Keratinocyte (primary cell): Measurements from ENCODE around the gene DNPH1. TPM values are rescaled to one million over a fixed set of nuclear protein-coding genes. Genes with fewer than 3 reads are reported as not detected.

ENCODE experiments used
- DNase-seq: peaks from one replicate; pipeline ENCODE4 v3.0.0-alpha.2; 2011; ENCODE audit warnings: low read depth, missing footprints, low spot score
- FAIRE-seq: peaks from 2 replicates; lab custom pipeline; 2011; peaks lifted over from hg19 to GRCh38; lab: Jason Lieb, UNC
- H2AFZ ChIP-seq: 2 replicates; pipeline ENCODE4 v1.6.0; 2012; ENCODE audit warnings: low read length, control low read depth, inconsistent platforms; ENCODE audit not compliant: control insufficient read depth
- H3K27ac ChIP-seq: 2 replicates; pipeline ENCODE4 v1.5.1; 2011; ENCODE audit warnings: low read length; ENCODE audit not compliant: control insufficient read depth, insufficient read depth
- H3K27me3 ChIP-seq: 3 replicates; pipeline ENCODE4 v1.6.0; 2011; ENCODE audit warnings: low read length; ENCODE audit not compliant: control insufficient read depth, insufficient read depth; ENCODE audit errors: extremely low read depth
- H3K36me3 ChIP-seq, 2 experiments: 2 replicates in 1 of 2; 3 replicates in 1 of 2; pipeline ENCODE4 v1.5.1; 2011; ENCODE audit warnings: low read length in 2 of 2, mild to moderate bottlenecking in 1 of 2; ENCODE audit not compliant: control insufficient read depth in 2 of 2, insufficient read depth in 2 of 2; ENCODE audit errors: extremely low read depth in 1 of 2
- H3K4me1 ChIP-seq: 3 replicates; pipeline ENCODE4 v1.5.1; 2011; ENCODE audit warnings: low read length; ENCODE audit not compliant: control insufficient read depth, insufficient read depth; ENCODE audit errors: extremely low read depth
- H3K4me2 ChIP-seq: 3 replicates; pipeline ENCODE4 v1.6.0; 2011; ENCODE audit warnings: low read depth, low read length; ENCODE audit not compliant: control insufficient read depth, insufficient read depth; ENCODE audit errors: extremely low read depth
- H3K4me3 ChIP-seq, 3 experiments: fragments of 200-600 bp in 1 of 3; sonication (generic) in 1 of 3; 2 replicates in 2 of 3; 3 replicates in 1 of 3; pipeline ENCODE4 v1.5.1; 2011 to 2016; ENCODE audit warnings: low read length in 3 of 3, mild to moderate bottlenecking in 3 of 3, control low read depth in 2 of 3, inconsistent platforms in 1 of 3, low read depth in 1 of 3, mixed read lengths in 1 of 3, mixed run types in 1 of 3, moderate library complexity in 1 of 3; ENCODE audit not compliant: control insufficient read depth in 2 of 3, insufficient read depth in 2 of 3; ENCODE audit errors: extremely low read depth in 1 of 3
- H3K79me2 ChIP-seq: 2 replicates; pipeline ENCODE4 v1.6.0; 2012; ENCODE audit warnings: low read length; ENCODE audit not compliant: control insufficient read depth, insufficient read depth
- H3K9ac ChIP-seq: 3 replicates; pipeline ENCODE4 v1.6.0; 2011; ENCODE audit warnings: low read length; ENCODE audit not compliant: control insufficient read depth, insufficient read depth; ENCODE audit errors: extremely low read depth
- H3K9me1 ChIP-seq: 3 replicates; pipeline ENCODE4 v1.6.0; 2011; ENCODE audit warnings: low read length; ENCODE audit not compliant: control insufficient read depth, insufficient read depth; ENCODE audit errors: extremely low read depth
- H3K9me3 ChIP-seq: 2 replicates; pipeline ENCODE4 v1.5.1; 2012; ENCODE audit warnings: low read depth, low read length; ENCODE audit not compliant: control insufficient read depth
- H4K20me1 ChIP-seq: 3 replicates; pipeline ENCODE4 v1.6.0; 2011; ENCODE audit warnings: low read length; ENCODE audit not compliant: control insufficient read depth, insufficient read depth; ENCODE audit errors: extremely low read depth
- CTCF ChIP-seq, 3 experiments: IDR thresholded peaks in 1 of 3; conservative IDR thresholded peaks in 1 of 3; optimal IDR thresholded peaks in 1 of 3; 2 replicates in 2 of 3; 3 replicates in 1 of 3; pipeline versions ENCODE3 to v1.5.1; 2011; ENCODE audit warnings: low read length in 3 of 3, mild to moderate bottlenecking in 3 of 3, moderate library complexity in 2 of 3, control low read depth in 1 of 3, inconsistent platforms in 1 of 3; ENCODE audit not compliant: insufficient read depth in 2 of 3; ENCODE audit errors: extremely low read depth in 1 of 3
- EZH2 ChIP-seq: IDR thresholded peaks from one replicate; pipeline ENCODE4 v1.6.1; 2012; ENCODE audit warnings: inconsistent platforms, mild to moderate bottlenecking, low read length, moderate library complexity
- dilution Hi-C: fragments of 300-500 bp; cut with MboI; formaldehyde crosslinking; loops from one replicate; pipeline ENCODE4 v1.7.0; 2020; ENCODE audit warnings: low sequenced_read_pairs; ENCODE audit not compliant: extremely low pct_ligation_motif_present
- polyA plus RNA-seq, 5 experiments: library from polyadenylated mRNA; depleted of rRNA in 3 of 5; stranded (reverse) in 3 of 5; stranded (forward) in 1 of 5; unstranded in 1 of 5; fragments of >200 nt; gene quantifications; 1 replicate in 1 of 5; 2 replicates in 3 of 5; 3 replicates in 1 of 5; pipeline versions ENCODE4 v1.2.1 to v1.2.3, GENCODE V29; 2011 to 2012; ENCODE audit warnings: missing spikeins in 2 of 5, low read depth in 1 of 5, low replicate concordance in 1 of 5

The DNPH1 gene
- polyA plus RNA-seq, 1 donor (not counting 4 experiments of a cell fraction or from before 2014, with no cell fraction given) = 73.9 TPM

- dilution Hi-C loops = no loop called here
Measured at GRCh38 chr6:43200541-43200940, 28.7 kb downstream of the DNPH1 start.

GRCh38 chr6:43199912-43200311, 29.4 kb downstream of the DNPH1 start:
- Histone ChIP-seq H4K20me1 (no peaks in the 10 kb centered on the region), H3K4me1 (peaks cover 7% of the 10 kb centered on the region), H3K36me3 (peaks cover 42 to 44% of the 10 kb centered on the region in 2 experiments), H3K79me2 (no peaks in the 10 kb centered on the region), H3K9ac (no peak overlapping the region), H3K4me2 (no peak overlapping the region), H3K4me3 (no peak overlapping the region), H3K27me3 (no peaks in the 10 kb centered on the region), H3K9me1 (peaks cover 3% of the 10 kb centered on the region), H3K9me3 (no peaks in the 10 kb centered on the region), H2AFZ (no peak overlapping the region), H3K27ac (no peak overlapping the region)
- no peak for DNase-seq
- TF ChIP-seq EZH2 (no peak), CTCF (optimal IDR thresholded peaks at IDR 0.05 in 1 of 3, IDR thresholded peaks at IDR 0.05 in 1 of 3, conservative IDR thresholded peaks at IDR 0.05 in 1 of 3; ENCODE audit: extremely low read depth in 1 of 3, insufficient read depth in 2 of 3, low read length in 3 of 3) (no peak)
- no peak for FAIRE-seq
- dilution Hi-C loops = no loop called here

More at GRCh38 chr6:43200541-43200940, 28.7 kb downstream of the DNPH1 start:
- H3K9me1 ChIP-seq = peaks cover 3% of the 10 kb centered on the region
- no peak for TF ChIP-seq CTCF (optimal IDR thresholded peaks at IDR 0.05 in 1 of 3, IDR thresholded peaks at IDR 0.05 in 1 of 3, conservative IDR thresholded peaks at IDR 0.05 in 1 of 3; ENCODE audit: extremely low read depth in 1 of 3, insufficient read depth in 2 of 3, low read length in 3 of 3)
- TF ChIP-seq EZH2 = no peak
- H3K79me2 ChIP-seq = no peaks in the 10 kb centered on the region
- DNase-seq (no peak), FAIRE-seq (no peak)
- H3K4me1 ChIP-seq = peaks cover 7% of the 10 kb centered on the region
- H3K36me3 ChIP-seq = peaks cover 42 to 46% of the 10 kb centered on the region in 2 experiments
- H3K9ac ChIP-seq = no peak overlapping the region
- H2AFZ ChIP-seq = no peak overlapping the region
- no peak overlapping the region for H3K27ac ChIP-seq
- no peak overlapping the region for H3K4me3 ChIP-seq
- no peaks in the 10 kb centered on the region for H3K9me3 ChIP-seq
- no peaks in the 10 kb centered on the region for H3K27me3 ChIP-seq
- H4K20me1 ChIP-seq = no peaks in the 10 kb centered on the region
- H3K4me2 ChIP-seq = no peak overlapping the region
